Left lobe of liver (tissue), 2 donors: ENCODE results near the gene CDC6. TPM values are rescaled to one million over a fixed set of nuclear protein-coding genes. Genes with fewer than 3 reads are reported as not detected.

Experiments used
- ATAC-seq: fragments of 200-7000 bp; cut with Tn5 transposase; one replicate; pipeline ENCODE4 v1.9.1; 2020; ENCODE audit warnings: mild to moderate bottlenecking, moderate library complexity
- DNase-seq: peaks from one replicate; pipeline ENCODE4 v3.0.0-alpha.2; 2020; ENCODE audit warnings: low spot score
- total RNA-seq: library from RNA; stranded (reverse); gene quantifications from one replicate; pipeline ENCODE4 v1.2.1, GENCODE V29; 2021
- donor health status: DM: no; HTN: no; CAD: no; lungs with moderate emphysema.
- donor health status: DM: no; HTN: yes; CAD: no.

CDC6 gene
- total RNA-seq, 1 donor from 2014 or later = 1.5 TPM

DNA sequence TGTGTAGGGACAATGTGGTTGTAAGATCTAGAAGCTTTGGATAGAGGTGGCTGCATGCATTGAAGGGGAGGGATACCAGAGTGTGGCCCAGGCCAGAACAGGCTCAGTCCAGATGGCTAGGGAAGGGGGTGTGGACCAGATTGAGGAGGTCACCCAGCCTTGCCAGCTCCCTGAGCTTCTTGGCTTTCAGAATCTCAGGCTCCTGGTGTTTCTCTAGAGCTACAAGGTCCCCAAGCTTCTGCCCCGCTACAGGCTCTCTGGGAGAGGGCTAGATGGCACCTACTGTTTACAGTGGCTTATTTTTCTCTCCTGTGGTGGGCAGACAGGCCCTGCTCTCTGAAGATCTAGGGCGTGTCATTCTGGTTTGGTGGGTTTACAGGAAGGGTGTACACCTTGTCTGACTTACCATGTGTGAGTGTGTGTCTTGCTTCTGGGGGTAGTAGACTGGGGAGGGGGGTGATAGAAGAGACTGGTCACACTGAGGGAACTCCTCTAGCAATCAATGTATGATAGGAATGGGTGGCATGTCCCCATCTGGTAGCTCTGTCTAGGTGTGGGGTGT, 22.4 kb downstream of the CDC6 start:
- DNase-seq (no peak), ATAC-seq (no peak)

DNA sequence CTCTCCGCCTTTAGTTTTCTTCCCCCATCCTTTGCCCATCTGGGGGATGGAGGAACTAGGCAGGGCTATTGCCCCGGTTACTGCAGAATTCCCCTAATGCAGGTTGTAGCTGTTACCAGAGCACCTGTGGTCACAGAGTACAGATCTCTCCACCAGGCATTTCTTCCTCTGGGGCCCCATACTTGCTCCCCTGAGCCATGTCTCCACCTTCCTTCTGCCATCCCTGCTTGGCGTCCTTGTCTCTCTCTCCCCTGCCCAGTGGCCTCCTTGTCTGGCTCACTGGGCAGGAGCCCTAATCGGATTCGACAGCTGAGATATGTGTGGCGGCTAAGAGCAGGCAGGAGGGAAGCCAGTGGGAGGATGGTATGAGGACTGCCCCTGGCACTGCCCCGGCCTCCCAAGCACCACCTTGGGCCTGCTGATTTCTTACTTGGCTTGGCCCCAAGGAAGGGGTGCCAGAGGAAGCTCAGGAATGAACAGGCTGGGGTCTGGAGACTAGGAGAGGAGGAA, 23.3 kb downstream of the CDC6 start:
- no peak for ATAC-seq
- DNase-seq = no peak

DNA sequence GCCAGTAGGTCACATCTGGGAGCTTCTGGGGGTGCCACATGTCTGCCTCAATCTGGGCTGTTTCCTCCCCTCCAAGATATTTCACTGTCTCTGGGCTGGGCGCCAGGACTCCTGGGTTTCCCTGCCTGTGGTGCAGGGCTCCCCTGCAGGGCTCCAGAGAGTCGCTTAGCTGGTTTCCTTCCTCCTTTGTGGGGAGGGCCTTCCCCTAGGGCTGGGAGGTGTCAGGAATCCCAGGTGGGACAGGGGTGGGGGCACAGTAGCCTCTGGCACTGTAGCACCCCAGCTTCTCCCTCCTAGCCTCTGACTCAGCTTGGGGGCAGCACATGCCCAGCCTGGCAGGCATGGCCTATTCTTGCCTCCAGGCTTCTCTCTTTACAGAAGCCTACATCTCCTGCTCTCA, 23.9 kb downstream of the CDC6 start:
- ATAC-seq (no peak), DNase-seq (no peak)

DNA sequence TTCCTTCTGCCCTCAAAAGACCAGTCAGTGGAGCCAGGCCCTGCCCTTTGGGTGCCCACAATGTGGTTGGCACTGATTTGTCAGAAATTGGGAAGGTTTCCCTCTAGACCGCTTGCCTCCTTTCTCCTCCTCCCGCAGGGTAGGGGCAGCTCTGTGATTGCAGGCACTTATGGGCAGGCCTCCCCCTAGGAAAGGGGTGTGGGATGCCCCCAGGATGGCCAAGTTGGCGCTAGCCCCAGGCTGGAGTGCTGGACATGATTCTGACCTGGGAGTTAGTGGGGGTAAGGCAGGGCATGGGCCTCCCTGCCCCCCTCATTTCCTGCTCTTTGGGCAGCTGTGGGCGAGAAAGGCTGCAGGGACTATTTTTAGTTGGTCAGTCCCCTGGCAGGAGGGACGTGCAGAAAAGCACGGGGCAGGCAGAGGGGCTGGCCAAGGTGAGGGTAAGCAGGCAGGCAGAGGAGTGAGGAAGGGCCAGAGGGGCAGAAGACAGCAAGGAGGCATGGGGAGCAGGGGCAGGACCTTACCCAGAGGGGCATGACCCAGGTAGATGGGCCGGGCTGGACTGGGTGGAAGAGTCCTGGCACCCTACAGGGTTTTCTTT, 24.6 kb downstream of the CDC6 start:
- ATAC-seq (no peak), DNase-seq (no peak)

DNA sequence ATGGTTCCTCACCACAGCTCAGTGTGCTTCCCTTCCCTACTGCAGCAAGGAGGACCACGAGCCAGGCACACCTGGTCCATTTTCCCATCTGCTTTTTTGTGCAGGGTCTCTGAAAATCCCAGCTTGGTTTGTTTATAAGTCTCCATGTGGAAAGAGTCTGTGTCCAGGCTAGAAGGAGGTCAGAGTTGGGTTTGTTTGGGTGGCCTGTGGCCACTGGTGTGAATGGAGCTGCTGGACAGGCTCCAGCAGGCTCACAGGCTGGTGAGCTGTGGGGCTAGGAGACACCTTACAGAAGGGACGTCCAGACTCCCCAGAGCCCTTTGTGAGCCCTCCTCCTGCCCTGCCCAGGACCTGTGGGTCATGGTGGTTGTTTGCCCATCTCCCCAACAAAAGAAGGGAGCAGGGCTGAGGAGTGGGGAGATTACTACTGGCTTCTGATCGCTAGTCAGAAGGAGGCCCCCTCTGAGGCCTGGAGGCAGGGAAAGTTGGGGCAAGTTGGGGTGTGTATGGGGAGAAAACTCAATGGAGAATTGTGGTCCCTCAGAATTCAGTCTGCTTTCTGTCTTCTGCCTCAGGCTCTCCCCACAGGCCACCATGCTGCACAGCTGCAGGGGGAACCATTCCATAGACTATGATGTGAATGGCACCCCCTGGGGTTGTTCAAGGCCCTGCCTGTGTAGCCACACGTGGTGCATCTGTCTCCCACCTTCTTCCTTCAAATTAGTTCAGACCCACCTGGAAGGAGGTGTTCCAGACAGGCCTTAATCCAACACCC, 25.4 kb downstream of the CDC6 start:
- DNase-seq (no peak), ATAC-seq (peak; percentile 51)

DNA sequence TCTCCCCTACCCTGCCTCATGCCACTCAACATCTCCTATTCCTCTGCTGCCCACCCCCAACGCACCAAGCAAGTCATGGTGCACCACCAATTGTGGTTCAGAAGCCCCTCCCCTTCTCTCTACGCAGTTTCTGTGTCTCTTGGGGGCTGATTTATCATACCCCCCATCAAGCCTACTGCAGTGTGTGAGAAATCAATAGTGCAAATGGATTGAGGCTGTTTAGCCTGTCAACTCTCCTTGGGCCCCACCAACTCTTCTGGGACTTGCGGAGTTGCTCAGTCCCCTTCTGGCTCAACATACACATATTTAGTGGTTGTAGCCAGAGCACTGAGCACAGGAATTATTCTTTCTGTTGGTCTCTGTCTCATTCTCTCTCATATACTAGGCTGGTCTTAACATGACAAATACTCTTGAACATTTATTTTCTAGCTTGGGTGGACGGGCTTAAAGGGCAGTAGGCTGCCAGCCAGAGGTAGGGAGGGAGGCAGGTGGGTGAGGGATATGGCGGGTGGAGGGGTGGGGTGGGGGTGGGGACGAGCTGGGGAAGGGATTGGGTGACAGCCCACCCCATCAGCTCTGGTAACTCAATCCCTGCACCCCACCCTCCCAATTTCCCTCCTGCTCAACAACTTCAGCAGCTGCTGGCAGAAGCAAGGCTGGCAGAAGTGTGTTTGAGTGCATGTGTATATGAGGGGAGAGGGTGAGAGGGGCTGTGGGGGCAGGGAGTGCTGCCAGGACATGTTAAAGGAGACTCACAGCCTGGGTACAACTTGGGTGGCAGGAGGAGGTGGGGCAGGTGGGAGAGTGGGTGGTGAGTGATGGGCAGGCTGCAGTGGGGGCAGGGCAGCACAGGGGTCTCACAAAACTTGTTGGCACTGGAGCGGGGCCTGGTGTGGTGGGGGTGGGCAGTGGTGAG, 26.2 kb downstream of the CDC6 start:
- ATAC-seq = no peak
- DNase-seq = no peak

DNA sequence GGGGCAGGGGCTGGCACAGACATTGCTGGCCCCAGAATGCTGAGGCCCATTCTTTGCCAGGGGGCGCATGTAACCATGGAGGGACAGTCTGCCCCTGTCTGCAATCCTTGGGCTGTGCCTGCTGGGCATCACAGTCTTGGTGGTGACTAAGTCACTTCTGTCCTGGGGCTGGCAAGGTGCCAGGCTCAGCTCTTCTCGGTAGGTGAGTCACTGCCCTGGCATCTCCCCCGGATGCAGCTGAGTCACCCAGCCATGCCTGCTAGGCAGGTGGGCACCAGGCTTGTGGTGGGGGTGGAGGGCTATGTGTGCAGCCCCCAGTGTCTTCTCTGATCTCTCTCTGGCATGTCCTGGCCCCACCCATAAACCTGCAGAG, 26.9 kb downstream of the CDC6 start:
- DNase-seq = no peak
- ATAC-seq = no peak

DNA sequence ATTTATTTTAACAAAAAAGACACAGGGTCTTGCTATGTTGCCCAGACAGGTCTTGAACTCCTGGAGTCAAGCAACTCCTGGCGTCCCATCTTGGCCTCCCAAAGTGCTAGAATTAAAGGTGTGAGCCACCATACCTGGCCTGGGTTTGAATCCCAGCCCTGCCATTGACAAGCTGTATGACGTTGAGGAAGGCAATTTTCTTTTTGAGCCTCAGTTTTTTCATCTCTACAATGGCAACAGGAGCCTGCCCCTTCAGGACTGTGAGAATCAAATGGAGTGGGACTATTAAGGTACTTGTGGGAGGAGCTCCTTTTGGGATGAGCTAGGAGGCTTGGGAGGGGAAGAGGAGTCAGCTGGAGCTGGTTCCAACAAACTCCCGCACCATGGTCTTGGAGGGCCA, 27.5 kb downstream of the CDC6 start:
- DNase-seq (no peak), ATAC-seq (no peak)

DNA sequence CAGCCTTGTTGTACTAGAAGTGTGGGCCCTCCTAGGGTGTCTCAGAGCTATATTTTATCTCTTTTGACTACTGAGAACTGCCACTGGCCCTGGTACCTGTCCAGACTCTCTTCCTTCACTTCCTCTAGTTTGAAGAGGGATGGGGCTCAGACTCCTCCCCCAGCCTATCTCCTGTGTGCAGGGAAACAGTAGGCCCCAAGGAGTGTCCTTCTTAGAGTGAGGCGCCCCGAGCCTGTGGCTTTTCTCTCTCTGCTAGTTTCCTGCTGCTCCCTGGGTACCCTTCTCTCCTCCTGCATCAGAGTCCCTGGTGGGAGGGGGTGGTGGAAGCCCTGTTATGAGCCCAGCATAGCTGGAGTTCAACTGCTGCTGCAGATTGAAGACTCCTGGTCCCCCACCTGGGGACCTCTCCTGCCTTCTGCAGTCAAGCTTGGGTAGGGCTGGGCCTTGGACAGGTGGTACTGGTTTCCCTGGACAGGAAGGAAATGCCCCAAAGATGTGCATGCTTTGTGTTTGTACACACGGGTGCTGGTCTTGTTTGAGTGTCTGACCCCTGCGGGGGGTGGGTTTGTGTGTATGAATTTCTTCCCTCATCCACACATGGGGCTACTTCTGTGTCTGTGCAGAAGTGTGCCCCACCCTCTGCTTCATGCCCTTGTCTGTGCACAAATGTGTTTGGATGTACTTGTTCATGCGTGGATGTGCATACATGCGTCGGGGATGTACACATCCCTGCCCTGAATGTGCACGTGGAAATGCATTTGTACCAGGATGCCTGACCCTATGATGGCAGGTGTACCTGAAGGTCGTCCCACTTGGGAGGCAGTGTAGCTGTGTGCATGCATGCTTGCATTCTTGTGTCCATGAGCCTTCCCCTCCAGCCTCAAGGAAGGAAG, 28.2 kb downstream of the CDC6 start:
- DNase-seq = no peak
- ATAC-seq = no peak

DNA sequence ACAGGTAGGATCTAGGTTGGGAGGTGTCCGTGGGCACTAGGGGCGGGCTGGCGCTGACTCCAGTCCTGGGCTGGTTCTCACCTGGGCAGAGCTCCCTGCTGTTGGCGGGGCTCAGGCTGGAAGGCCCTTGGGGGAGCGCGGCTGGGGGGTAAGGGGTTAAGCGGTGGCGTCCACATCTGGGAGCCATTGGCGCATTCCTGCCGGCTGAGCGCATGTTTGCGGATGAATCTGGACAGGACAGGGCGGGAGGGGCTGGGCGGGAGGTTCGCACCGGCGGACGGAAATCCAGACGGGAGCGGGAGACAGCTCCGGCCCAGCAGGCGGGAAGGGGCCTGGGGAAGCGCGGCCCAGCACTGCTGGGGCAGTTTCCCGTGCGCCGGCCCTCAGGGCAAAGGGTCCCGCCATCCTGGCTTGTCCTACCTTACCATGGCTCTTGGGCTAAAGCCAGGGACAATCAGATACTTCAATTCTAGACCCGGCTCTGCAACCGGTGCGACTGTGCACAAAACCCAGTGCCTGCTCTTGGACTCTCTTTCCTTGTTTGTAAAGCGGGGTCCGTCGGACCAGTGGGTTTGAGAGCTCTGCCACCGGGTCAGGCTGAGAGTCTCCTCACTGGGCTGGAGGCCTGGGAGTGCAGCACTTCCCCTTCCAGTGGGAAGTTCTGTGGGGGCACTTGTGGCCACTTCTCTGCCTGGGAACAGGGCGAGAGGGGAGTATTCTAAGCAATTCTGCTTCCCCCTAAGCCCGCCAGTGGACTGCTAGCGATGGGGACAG, 29.1 kb downstream of the CDC6 start:
- peak; percentile 52 for ATAC-seq
- peak; percentile 74 for DNase-seq

DNA sequence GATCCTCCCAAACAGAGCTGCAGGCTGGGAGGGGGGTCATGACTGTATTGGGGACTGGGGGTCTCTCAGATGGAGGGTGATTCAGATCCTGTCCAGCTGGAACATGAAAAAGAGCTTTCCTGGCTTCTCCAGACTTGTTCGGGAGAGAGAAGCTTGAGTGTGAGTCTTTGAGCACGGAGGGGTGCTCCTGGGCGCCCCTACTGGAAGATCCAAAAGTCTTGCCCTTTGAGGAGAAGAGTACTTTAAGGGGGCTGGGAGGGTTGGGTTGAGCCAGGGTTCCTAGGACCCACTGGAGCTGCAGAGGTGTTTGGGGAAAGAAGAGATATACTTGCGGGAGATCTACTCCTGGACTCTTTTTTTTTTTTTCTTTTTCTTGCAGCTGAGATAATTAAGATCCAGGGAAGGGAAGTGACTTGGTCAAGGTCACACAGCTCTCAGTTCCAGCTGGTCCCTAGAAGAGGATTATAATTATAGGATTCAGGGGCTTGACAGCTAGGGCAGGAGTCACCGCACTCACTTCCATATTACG, 29.7 kb downstream of the CDC6 start:
- ATAC-seq = peak; percentile 20
- DNase-seq = peak; percentile 50

DNA sequence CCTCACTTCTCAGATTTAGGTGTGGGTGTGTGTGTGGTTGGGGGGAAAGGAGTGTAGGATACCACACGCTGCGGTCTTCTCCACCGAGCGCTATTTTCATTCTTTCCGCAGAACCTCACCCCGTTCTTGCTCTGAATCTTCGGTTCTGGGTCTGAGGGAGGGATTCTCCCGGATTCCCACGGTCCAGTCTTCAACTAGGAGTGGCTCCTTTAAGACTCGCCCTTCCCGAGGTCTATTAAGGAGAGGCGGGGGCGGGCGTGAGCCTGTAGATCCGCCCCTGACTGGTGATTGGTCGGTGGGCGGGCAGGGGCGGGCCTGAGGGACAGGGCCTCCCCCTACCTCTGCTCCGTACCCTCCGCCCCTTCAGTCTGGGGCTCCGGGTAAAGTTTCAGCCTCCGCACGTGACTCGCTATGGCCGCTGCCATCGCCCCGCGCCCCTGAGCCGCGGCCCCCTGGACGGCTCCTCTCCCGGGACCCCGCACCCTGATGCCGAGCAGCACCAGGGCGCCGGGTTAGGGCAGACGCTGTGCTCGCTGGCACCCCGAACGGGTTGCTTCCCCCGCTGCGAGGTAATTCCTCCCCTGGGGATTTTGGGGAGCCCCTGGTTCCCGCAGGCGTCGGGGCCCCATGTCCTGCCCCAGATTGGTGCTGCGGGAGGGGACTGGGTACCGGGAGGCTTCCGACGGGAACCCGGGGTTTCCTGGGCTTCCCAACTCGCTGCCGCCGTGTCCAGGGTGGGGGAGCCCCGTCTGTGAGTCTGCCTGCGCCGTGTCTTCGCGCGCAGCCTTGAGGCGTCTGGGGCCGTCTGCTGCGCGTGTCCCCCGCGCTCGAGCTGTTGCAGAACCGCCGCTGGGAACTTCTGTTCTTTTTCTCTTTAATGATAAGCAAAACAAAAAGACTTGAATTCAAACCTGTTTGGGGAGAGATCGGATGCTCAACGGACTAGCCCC, 30.5 kb downstream of the CDC6 start:
- peak; percentile 91 for ATAC-seq
- peak; percentile 96 for DNase-seq

DNA sequence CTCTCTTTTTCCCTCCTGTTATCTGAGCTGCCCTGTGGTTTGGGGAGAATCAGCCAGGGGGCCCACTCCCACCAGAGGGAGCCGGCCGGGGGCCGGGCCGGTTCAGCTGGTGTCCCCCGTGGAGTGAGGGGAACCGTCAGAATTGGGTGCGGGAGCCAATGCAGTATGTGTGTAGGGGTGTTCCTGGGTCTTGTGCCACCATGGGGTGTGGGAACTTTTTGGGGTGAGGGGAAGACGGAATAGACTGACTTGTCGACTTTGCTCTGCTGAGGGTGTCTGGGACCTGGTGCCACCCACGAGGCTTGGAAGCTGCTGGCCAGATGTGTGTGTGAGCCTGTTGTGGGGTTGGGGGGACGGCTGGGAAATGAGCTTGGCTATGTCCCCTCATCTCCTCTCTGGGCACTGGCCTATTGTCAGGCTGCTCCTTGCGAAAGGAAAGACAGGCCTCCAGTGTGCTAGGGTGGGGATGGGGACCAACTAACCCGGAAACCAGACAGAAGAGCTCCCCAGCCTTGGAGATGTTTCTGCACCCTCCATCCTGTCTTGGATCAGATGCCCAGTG, 31.2 kb downstream of the CDC6 start:
- ATAC-seq (no peak), DNase-seq (no peak)

DNA sequence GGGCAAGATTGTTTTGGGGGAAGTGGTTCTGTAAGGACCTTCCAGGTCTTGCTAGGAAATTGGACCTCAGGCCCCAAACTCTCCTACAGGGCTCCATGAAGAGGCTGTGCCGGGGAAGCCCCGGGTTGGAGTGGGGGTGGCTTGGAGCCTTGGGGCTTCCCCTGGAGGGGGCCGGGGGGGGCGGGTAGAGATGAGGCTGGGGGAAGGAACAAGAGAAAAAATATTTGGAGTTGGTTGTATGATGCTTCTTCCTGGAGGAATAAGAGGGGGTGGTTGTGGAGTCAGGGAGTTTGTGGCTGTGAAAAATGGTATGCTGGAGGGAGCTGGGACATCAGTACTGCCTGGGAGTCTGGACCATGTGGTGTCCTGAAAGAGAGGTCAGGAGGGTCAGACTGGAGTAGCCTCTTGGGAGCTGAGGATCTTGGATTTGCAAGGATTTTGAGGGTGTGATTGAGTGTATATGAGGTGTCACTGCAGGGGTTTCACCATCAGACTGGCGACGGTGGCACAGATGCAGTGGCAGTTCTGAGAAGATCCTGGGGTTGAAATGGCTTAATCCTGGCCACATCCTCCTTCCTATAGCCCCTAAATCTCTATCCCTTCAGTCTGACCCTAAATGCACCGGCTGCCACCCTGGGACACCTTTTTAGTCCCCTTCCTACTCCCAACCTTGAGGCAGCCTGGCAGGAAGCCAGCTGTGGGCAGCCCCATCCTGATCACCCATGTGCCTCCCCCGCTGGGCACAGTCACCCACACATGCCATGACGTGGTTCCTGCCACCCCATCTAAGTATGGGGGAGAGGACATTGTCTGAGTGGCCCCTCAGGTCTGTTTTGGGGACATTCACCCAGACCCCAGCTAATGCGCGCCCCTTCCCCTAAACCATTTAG, 32.2 kb downstream of the CDC6 start:
- DNase-seq = no peak
- no peak for ATAC-seq

DNA sequence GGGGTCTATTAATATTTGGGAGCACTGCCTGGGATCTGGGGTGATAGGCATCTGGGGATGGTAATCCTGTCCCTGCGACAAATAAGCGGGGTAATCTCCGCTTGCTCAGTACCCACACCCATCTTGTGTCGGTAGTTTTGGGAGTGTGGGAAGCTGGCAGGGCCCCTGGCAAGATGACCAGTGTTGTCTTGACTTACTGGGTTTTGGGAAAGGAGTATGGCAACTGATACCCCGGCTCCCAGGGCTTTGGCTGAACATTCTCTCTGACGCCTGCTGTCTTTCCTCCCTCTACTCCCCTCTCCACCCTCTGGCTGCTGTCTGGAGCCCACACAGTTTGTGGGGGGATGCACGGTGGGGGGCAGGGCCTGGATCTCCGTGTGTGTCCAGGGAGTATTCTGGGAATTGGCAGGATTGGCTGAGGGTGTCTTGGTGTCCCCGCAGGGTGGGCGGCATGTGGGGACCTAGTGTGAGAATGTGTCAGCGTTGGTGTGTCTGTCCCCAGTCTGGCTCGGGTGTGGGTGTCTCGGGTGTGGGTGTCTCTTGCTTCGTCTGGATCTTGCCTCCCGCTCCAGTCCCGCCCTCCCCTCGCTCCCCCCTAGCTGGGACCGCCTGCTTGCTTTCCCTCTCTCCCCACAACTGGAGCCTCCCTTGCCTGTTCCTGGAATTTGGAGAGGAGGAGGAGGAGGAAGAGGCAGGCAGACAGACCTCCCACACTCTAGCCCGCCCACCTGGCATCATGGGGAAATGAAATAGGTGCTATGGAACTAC, 33.3 kb downstream of the CDC6 start:
- ATAC-seq (no peak), DNase-seq (no peak)

DNA sequence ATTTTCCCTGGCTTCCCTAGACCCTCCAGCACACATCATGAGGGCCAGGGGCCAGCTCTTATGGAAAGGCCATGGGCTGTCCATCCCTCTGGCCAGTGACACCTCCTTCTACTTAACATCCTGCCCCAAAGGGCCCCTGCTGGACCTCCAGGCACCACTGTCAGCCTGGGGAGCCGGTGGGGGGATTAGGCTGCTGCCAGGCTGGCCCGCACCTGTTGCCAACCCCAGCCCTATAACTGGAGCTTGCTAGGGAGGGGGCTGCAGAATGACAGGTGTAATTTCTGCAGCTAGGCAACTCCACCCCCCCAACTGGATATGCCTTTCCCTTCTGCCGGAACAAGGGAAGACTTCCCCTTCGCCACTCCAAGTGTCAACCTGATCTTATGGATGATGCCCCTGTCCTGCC, 33.8 kb downstream of the CDC6 start:
- ATAC-seq (no peak), DNase-seq (no peak)
